BE2C (cell line): Measurements from ENCODE around the gene VWF.
"Not testable (repeated sequence)": the region's sequence is repeated elsewhere in the genome, so short reads cannot be mapped to it uniquely, and the experiment has no call there.

ENCODE experiments used
- DNase-seq: peaks from one replicate; pipeline ENCODE4 v3.0.0-alpha.2; 2020
- H3K27me3 ChIP-seq: fragments of 250-450 bp; sonication (Bioruptor Pico); 2 replicates; pipeline ENCODE4 v1.5.1; 2020; ENCODE audit warnings: mild to moderate bottlenecking
- H3K36me3 ChIP-seq: fragments of 250-450 bp; sonication (Bioruptor Pico); 2 replicates; pipeline ENCODE4 v1.5.1; 2020; ENCODE audit warnings: mild to moderate bottlenecking
- H3K4me1 ChIP-seq: fragments of 250-450 bp; sonication (Bioruptor Pico); 2 replicates; pipeline ENCODE4 v1.5.1; 2020
- H3K4me3 ChIP-seq: 2 replicates; pipeline ENCODE4 v1.5.1; 2011; ENCODE audit warnings: low read depth, low read length
- H3K9me3 ChIP-seq: fragments of 250-450 bp; sonication (Bioruptor Pico); 2 replicates; pipeline ENCODE4 v1.5.1; 2020
- CTCF ChIP-seq: IDR thresholded peaks from 2 replicates; pipeline ENCODE4 v1.5.1; 2012; ENCODE audit warnings: mild to moderate bottlenecking, low read depth, low read length

Gene VWF

GRCh38 chr12:6113691-6114475, 10.6 kb downstream of the VWF start:
- H3K9me3 ChIP-seq: no peaks in the 10 kb centered on the region
- H3K36me3 ChIP-seq: no peaks in the 10 kb centered on the region
- no peaks in the 10 kb centered on the region for H3K27me3 ChIP-seq
- H3K4me1 ChIP-seq: peaks cover 4% of the 10 kb centered on the region; the same call in 1 of the 2 replicates
- no peak overlapping the region for H3K4me3 ChIP-seq
- DNase-seq: peak; percentile 35
- no peak for TF ChIP-seq CTCF

- Histone ChIP-seq H3K4me1 (peaks cover 4% of the 10 kb centered on the region; the same call in 1 of the 2 replicates), H3K36me3 (no peaks in the 10 kb centered on the region), H3K4me3 (no peak overlapping the region), H3K9me3 (no peaks in the 10 kb centered on the region), H3K27me3 (no peaks in the 10 kb centered on the region)
- no peak for TF ChIP-seq CTCF
- no peak for DNase-seq
These were observed 12.5 kb downstream of the VWF start for GRCh38 chr12:6112004-6112403.

GRCh38 chr12:6110006-6110405, 14.5 kb downstream of the VWF start:
- no peak overlapping the region for H3K4me3 ChIP-seq
- no peak for TF ChIP-seq CTCF
- no peaks in the 10 kb centered on the region for H3K36me3 ChIP-seq
- H3K27me3 ChIP-seq: no peaks in the 10 kb centered on the region
- H3K9me3 ChIP-seq: no peaks in the 10 kb centered on the region
- no peak for DNase-seq
- peaks cover 4% of the 10 kb centered on the region; the same call in 1 of the 2 replicates for H3K4me1 ChIP-seq

DNA sequence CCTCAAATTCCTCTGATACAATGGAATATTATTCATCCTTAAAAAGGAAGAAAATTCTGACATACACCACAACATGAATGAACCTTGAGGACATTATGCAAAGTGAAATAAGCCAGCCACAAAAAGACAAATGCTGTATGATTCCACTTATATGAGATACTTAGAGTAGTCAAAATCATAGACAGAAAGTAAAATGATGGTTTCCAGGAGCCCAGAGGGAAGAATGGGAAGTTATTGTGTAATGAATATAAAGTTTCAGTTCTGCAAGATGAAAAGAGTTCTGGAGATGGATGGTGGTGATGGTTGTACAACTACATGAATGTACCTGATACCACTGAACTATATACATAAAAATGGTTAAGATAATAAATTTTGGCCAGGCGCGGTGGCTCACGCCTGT, 18.3 kb downstream of the VWF start:
- no peaks in the 10 kb centered on the region for H3K4me1 ChIP-seq
- H3K9me3 ChIP-seq: no peaks in the 10 kb centered on the region
- no peak for TF ChIP-seq CTCF
- H3K4me3 ChIP-seq: no peak overlapping the region
- no peak for DNase-seq
- H3K36me3 ChIP-seq: no peaks in the 10 kb centered on the region
- H3K27me3 ChIP-seq: no peaks in the 10 kb centered on the region

DNA sequence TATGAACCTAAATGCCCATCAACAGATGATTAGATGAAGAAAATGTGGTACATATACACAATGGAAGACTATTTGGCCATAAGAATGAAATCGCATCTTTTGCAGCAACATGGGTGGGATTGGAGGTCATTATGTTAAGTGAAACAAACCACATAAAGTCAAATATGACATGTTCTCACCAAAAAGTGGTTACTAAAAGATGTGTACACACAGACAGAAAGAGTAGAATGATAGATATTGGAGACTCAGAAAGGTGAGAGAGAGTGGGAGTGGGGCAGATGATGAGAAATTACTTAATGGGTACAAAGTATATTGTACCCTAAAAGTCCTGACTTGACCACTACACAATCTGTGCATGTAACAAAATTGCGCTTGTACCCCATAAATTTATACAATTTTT, 19.6 kb downstream of the VWF start:
- Histone ChIP-seq H3K4me3 (no peak overlapping the region), H3K36me3 (no peaks in the 10 kb centered on the region), H3K9me3 (no peaks in the 10 kb centered on the region), H3K27me3 (no peaks in the 10 kb centered on the region), H3K4me1 (no peaks in the 10 kb centered on the region)
- DNase-seq: no peak
- no peak for TF ChIP-seq CTCF

DNA sequence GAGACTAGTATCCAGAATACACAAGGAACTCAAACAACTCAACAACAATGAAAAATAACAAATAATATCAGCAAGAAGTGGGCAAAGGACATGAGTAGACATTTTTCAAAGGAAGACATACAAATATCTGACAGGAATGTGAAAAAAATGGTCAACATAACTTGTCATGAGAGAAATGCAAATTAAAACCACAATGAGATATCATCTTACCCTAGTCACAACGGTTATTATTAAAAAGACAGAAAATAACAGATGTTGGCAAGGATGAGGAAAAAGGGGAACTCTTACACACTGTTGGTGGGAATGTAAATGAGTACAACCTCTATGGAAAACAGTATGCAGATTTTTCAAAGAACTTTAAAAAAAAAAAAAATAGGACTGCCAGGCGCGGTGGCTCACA, 20.4 kb downstream of the VWF start:
- Histone ChIP-seq H3K27me3 (no peaks in the 10 kb centered on the region), H3K4me1 (no peaks in the 10 kb centered on the region), H3K36me3 (no peaks in the 10 kb centered on the region), H3K9me3 (no peaks in the 10 kb centered on the region), H3K4me3 (no peak overlapping the region)
- DNase-seq: no peak
- TF ChIP-seq CTCF: no peak

GRCh38 chr12:6102021-6102420, 22.4 kb downstream of the VWF start:
- H3K27me3 ChIP-seq, H3K9me3 ChIP-seq, DNase-seq, H3K4me1 ChIP-seq, H3K36me3 ChIP-seq, H3K4me3 ChIP-seq: not testable (repeated sequence)
